AG09319 (cell line): ENCODE data around the gene BRINP2.

Source experiments
- DNase-seq: peaks from one replicate; pipeline ENCODE4 v3.0.0-alpha.2; 2010; ENCODE audit warnings: low read depth; ENCODE audit errors: extremely low read depth
- CTCF ChIP-seq: IDR thresholded peaks from 2 replicates; pipeline ENCODE4 v1.5.1; 2011; ENCODE audit warnings: low read depth, mild to moderate bottlenecking, inconsistent platforms, low read length, moderate library complexity

BRINP2 gene

DNA sequence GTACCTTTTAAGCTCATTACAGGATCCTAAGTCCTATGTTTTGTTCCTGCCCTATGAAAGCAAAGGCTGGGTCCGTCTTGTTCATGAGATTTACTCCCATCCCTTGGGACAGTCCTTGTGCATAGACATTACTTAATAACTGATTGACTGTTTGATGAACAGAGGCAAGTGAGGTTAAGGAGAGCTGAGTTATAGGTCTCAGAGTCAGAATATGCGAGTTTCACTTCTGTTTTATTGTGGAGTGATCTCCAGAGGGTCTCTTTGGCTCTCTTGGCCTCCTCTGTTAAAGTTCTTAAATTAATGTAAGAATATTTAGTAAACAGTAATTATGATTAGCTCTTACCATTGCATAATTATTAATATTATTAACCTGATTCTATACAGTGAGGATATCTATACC, 52.6 kb downstream of the BRINP2 start:
- no peak for DNase-seq
- TF ChIP-seq CTCF = no peak

DNA sequence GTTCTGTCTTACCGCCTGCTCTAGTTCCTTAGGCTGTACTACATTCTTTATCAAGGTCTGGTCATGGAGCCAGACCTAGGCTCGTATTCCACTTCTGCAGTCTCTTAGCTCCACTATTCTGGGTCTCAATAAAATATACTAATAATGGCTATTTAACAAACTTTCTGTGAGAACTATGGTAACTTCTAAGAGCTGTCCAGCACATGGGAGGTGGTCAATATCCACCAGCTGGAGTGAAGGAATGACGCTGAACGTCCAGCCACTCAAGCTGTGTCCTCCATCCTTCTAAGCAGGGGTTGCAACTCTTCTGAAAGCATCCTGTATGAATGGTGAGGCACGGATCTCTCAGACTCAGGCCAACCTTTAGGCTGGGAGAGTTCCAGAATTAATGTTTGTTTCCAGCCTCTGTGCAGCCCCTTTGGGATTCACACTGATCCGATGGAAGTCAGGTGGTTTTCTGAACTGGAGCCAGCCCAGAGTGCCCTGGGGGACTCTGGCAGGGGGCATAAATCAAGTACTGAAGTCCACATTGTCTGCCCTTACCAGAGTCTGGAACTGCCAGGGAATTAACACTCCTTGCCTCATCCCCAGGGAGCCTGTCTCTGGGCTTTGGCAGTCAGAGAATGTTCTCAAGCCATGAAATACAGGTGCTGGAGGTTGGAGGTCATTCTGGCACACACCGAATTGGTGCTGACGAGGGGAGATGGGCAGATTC, 57.4 kb downstream of the BRINP2 start:
- no peak for TF ChIP-seq CTCF
- DNase-seq = no peak

- TF ChIP-seq CTCF = no peak
- DNase-seq = no peak
Observed at GRCh38 chr1:177228693-177229065, 57.9 kb downstream of the BRINP2 start.

GRCh38 chr1:177229781-177230180, 59.0 kb downstream of the BRINP2 start:
- no peak for DNase-seq
- TF ChIP-seq CTCF = no peak

GRCh38 chr1:177230228-177231016, 59.7 kb downstream of the BRINP2 start:
- TF ChIP-seq CTCF = no peak
- DNase-seq = no peak

- TF ChIP-seq CTCF = no peak
- DNase-seq = no peak
Observed at GRCh38 chr1:177235350-177235749, 64.6 kb downstream of the BRINP2 start.

GRCh38 chr1:177236962-177237361, 66.2 kb downstream of the BRINP2 start:
- DNase-seq = no peak
- TF ChIP-seq CTCF = no peak
